ENCODE data around the gene SIM2.
"Not testable (repeated sequence)": the region's sequence is repeated elsewhere in the genome, so short reads cannot be mapped to it uniquely, and the experiment has no call there.

The SIM2 gene

DNA sequence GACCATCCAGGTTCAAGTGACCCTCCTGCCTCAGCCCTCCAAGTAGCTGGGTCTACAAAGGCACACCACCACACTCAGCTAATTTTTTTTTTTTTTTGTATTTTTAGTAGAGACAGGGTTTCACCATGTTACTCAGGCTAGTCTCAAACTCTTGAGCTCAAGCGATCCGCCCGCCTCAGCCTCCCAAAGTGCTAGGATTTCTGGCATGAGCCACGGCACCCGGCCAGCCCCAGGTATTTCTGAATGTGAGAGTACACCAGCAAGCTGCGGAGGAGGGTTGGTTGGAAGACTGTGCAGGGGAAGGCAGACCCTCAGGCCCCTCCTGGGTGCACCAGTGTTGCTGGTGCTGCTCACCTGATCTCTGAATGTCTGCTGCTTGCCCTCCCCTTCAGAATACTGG lies 33.1 kb upstream of the SIM2 start:
- Histone ChIP-seq H3K27ac (ENCODE audit: low read length) (no peak overlapping the region), H3K9ac (ENCODE audit: low read length in 2 of 2) (no peak overlapping the region), H3K4me1 (ENCODE audit: control insufficient read depth, insufficient read depth, low read length) (no peaks in the 10 kb centered on the region), H3K27me3 (ENCODE audit: control insufficient read depth in 1 of 2, insufficient read depth in 2 of 2, low read length in 2 of 2) (peaks cover 25 to 26% of the 10 kb centered on the region in 2 donors), H3K36me3 (ENCODE audit: control insufficient read depth in 2 of 2, insufficient read depth in 2 of 2, low read length in 2 of 2) (no peaks in the 10 kb centered on the region), H3K9me3 (ENCODE audit: control insufficient read depth in 2 of 2, low read length in 2 of 2) (no peaks in the 10 kb centered on the region), H3K4me3 (ENCODE audit: low read length in 2 of 2) (no peak overlapping the region)

DNA sequence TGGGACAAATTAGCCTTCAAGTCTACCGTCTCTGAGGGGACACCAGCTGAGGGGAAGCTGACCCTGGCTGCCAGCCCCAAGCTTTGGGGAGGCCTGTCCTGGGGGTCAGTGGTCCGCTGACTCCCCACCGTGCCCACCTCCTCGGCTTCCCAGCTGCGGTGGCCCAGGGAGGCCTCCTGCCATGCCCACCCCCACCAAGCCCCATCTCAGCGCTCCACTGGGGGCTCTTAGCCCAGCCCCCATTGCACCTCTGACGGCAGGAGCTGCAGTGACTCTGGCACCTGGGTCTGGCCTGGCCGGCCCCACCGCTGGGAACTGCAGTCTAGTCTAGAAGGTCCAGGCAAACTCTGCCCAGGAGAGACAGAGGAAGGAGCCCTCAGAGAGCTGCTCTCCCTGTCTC lies 30.2 kb upstream of the SIM2 start:
- Histone ChIP-seq H3K9ac (ENCODE audit: low read length in 2 of 2) (no peak overlapping the region), H3K27me3 (ENCODE audit: control insufficient read depth in 1 of 2, insufficient read depth in 2 of 2, low read length in 2 of 2) (peaks cover 15 to 20% of the 10 kb centered on the region in 2 donors), H3K4me1 (ENCODE audit: control insufficient read depth, insufficient read depth, low read length) (no peaks in the 10 kb centered on the region), H3K4me3 (ENCODE audit: low read length in 2 of 2) (no peak overlapping the region), H3K36me3 (ENCODE audit: control insufficient read depth in 2 of 2, insufficient read depth in 2 of 2, low read length in 2 of 2) (no peaks in the 10 kb centered on the region), H3K27ac (ENCODE audit: low read length) (no peak overlapping the region), H3K9me3 (ENCODE audit: control insufficient read depth in 2 of 2, low read length in 2 of 2) (no peaks in the 10 kb centered on the region)

DNA sequence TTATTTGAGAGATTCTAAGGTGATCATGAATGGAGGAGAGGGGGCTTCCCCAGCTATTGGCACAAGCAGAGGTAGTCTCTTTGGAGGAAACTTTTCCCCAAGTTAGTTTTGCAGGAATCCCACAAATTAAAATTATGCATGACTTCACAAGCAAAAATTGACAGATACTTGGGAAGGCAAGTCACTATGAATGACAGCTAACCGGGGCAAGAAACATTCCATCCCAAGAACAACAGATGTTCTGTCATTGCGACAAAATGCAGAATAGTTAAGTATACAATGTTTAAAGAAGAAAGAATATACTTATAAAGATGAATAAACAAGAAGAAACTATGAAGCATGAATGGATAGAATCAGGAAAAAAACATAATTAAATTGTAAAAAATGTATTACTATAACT lies 27.1 kb upstream of the SIM2 start:
- no peak overlapping the region for H3K9ac ChIP-seq (ENCODE audit: low read length in 2 of 2)
- H3K9me3 ChIP-seq (ENCODE audit: control insufficient read depth in 2 of 2, low read length in 2 of 2) = no peaks in the 10 kb centered on the region
- H3K4me1 ChIP-seq (ENCODE audit: control insufficient read depth, insufficient read depth, low read length) = no peaks in the 10 kb centered on the region
- no peak overlapping the region for H3K27ac ChIP-seq (ENCODE audit: low read length)
- H3K27me3 ChIP-seq (ENCODE audit: control insufficient read depth in 1 of 2, insufficient read depth in 2 of 2, low read length in 2 of 2) = peaks cover 7 to 18% of the 10 kb centered on the region in 2 donors
- no peak overlapping the region for H3K4me3 ChIP-seq (ENCODE audit: low read length in 2 of 2)
- no peaks in the 10 kb centered on the region for H3K36me3 ChIP-seq (ENCODE audit: control insufficient read depth in 2 of 2, insufficient read depth in 2 of 2, low read length in 2 of 2)

DNA sequence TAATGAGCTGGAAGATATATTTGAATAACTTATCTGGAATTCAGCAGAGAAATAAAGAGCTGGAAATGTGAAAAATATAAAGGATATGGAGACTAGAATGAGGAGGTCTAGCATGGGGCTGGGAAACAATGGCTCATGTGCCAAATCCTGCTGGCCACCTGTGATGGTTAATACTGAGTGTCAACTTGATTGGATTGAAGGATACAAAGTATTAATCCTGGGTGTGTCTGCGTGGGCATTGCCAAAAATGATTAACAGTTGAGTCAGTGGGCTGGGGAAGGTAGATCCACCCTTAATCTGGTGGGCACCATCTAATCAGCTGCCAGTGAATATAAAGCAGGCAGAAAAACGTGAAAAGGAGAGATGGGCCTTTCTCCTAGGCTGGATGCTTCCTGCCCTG lies 26.6 kb upstream of the SIM2 start:
- peaks cover 7 to 18% of the 10 kb centered on the region in 2 donors for H3K27me3 ChIP-seq (ENCODE audit: control insufficient read depth in 1 of 2, insufficient read depth in 2 of 2, low read length in 2 of 2)
- H3K9ac ChIP-seq (ENCODE audit: low read length in 2 of 2); H3K27ac ChIP-seq (ENCODE audit: low read length); H3K9me3 ChIP-seq (ENCODE audit: control insufficient read depth in 2 of 2, low read length in 2 of 2); H3K4me1 ChIP-seq (ENCODE audit: control insufficient read depth, insufficient read depth, low read length); H3K4me3 ChIP-seq (ENCODE audit: low read length in 2 of 2); H3K36me3 ChIP-seq (ENCODE audit: control insufficient read depth in 2 of 2, insufficient read depth in 2 of 2, low read length in 2 of 2): not testable (repeated sequence)

DNA sequence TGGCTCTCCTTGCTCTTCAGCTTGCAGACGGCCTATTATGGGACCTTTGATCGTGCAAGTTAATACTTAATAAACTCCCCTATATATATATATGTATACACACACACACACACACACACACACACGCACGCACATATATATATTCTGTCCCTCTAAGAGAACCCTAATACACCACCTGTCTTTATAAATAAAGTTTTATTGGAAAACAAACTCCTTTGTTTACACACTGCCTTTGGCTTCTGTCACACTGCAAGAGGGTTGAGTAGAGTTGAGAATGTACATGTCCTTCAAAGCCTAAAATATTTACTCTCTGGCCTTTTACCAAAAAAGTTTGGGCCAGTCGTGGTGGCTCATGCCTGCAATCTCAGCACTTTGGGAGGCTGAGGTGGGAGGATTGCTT lies 26.2 kb upstream of the SIM2 start:
- Histone ChIP-seq H3K4me3 (ENCODE audit: low read length in 2 of 2) (no peak overlapping the region), H3K27ac (ENCODE audit: low read length) (no peak overlapping the region), H3K9ac (ENCODE audit: low read length in 2 of 2) (no peak overlapping the region), H3K27me3 (ENCODE audit: control insufficient read depth in 1 of 2, insufficient read depth in 2 of 2, low read length in 2 of 2) (peaks cover 4 to 13% of the 10 kb centered on the region in 2 donors), H3K36me3 (ENCODE audit: control insufficient read depth in 2 of 2, insufficient read depth in 2 of 2, low read length in 2 of 2) (no peaks in the 10 kb centered on the region), H3K9me3 (ENCODE audit: control insufficient read depth in 2 of 2, low read length in 2 of 2) (no peaks in the 10 kb centered on the region), H3K4me1 (ENCODE audit: control insufficient read depth, insufficient read depth, low read length) (no peaks in the 10 kb centered on the region)

DNA sequence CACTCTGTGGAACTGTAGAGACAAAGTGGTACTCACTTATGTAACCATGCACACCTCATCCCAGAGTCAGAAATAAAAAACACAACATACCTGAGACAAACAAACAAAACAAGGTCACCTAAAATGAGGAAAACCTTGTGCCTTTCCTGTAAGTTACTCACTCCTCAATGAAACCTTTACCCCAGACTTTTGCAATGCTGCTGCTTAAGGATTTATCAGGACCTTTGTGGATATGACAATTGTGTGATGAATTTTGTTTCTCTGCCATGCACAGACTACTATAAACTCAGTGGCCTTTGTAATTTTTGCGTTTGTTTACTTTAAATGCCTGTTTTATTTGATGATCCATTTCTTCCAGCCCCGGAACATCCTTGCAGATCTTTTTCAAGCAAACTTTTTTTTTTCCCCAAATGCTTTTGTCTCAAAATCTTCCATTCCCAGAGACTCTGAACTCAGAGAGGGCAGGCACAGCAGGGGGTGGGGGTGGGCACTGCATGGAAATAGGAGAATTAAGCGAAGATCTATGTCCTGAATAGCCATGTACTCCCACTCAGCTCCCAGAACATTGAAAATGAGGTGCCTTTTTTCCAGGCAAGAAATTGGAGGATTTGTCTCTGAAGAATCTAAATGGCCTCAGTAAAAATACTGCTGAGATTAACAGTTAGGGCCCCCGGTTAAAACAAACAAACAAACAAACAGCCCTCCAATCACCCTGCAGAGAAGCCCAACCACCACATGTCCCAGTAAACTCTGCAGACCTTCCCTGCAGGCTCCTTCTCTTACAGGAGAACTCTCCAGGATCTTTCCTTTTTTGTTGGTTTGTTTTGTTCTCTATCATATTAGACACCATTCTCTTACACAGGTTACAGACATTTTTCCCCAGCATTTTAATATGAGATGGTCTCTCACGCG lies 22.6 kb upstream of the SIM2 start:
- peaks cover 0 to 2% of the 10 kb centered on the region in 2 donors for H3K27me3 ChIP-seq (ENCODE audit: control insufficient read depth in 1 of 2, insufficient read depth in 2 of 2, low read length in 2 of 2)

DNA sequence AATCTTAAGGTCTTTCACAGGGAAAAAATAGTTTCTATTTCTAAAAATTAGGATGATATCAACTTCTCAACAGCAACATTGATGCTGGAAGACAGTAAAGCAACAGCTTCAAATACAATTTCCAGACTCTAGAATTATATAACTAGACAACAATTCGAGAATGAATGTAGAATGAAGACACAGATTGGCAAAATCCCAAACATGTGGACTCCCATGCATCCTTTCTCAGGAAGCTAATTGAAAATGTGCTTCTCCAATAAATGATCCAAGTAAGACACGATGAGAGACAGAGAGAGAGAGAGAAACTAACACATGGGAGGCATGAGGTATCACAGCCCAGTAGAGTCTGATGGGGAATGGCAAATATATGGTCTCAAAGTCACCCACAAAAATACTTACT lies 21.5 kb upstream of the SIM2 start:
- Histone ChIP-seq H3K9ac (ENCODE audit: low read length in 2 of 2) (no peak overlapping the region), H3K36me3 (ENCODE audit: control insufficient read depth in 2 of 2, insufficient read depth in 2 of 2, low read length in 2 of 2) (no peaks in the 10 kb centered on the region), H3K4me3 (ENCODE audit: low read length in 2 of 2) (no peak overlapping the region), H3K27ac (ENCODE audit: low read length) (no peak overlapping the region), H3K27me3 (ENCODE audit: control insufficient read depth in 1 of 2, insufficient read depth in 2 of 2, low read length in 2 of 2) (peaks cover under 1 to 2% of the 10 kb centered on the region in 2 donors), H3K9me3 (ENCODE audit: control insufficient read depth in 2 of 2, low read length in 2 of 2) (peaks cover 12 to 21% of the 10 kb centered on the region in 2 donors), H3K4me1 (ENCODE audit: control insufficient read depth, insufficient read depth, low read length) (no peaks in the 10 kb centered on the region)

More for the DNA sequence above, 22.6 kb upstream of the SIM2 start:
- Histone ChIP-seq H3K9ac (ENCODE audit: low read length in 2 of 2) (no peak overlapping the region), H3K36me3 (ENCODE audit: control insufficient read depth in 2 of 2, insufficient read depth in 2 of 2, low read length in 2 of 2) (no peaks in the 10 kb centered on the region), H3K4me3 (ENCODE audit: low read length in 2 of 2) (no peak overlapping the region), H3K9me3 (ENCODE audit: control insufficient read depth in 2 of 2, low read length in 2 of 2) (peaks cover 12 to 15% of the 10 kb centered on the region in 2 donors), H3K4me1 (ENCODE audit: control insufficient read depth, insufficient read depth, low read length) (no peaks in the 10 kb centered on the region), H3K27ac (ENCODE audit: low read length) (no peak overlapping the region)

DNA sequence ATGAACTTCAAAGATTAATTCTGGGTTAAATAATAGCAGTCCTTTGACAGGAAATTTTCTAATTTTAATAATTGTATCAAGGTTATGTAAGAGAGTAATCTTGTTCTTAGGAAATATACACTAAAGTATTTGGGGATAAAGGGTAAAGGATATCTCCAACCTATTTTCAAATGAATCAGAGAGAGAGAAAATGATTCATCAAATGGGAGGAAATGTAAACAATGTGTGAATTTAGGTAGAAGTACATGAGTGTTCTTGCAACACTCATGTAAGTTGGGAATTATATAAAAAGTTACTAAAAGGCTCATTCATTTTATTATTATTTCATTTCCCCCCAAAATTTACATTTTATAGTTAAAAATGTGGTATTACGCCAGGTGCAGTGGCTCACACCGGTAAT lies 20.4 kb upstream of the SIM2 start:
- Histone ChIP-seq H3K4me3 (ENCODE audit: low read length in 2 of 2) (no peak overlapping the region), H3K27ac (ENCODE audit: low read length) (no peak overlapping the region), H3K27me3 (ENCODE audit: control insufficient read depth in 1 of 2, insufficient read depth in 2 of 2, low read length in 2 of 2) (peaks cover 2 to 7% of the 10 kb centered on the region in 2 donors), H3K9me3 (ENCODE audit: control insufficient read depth in 2 of 2, low read length in 2 of 2) (peaks cover 12 to 21% of the 10 kb centered on the region in 2 donors), H3K4me1 (ENCODE audit: control insufficient read depth, insufficient read depth, low read length) (no peaks in the 10 kb centered on the region), H3K36me3 (ENCODE audit: control insufficient read depth in 2 of 2, insufficient read depth in 2 of 2, low read length in 2 of 2) (no peaks in the 10 kb centered on the region), H3K9ac (ENCODE audit: low read length in 2 of 2) (no peak overlapping the region)

DNA sequence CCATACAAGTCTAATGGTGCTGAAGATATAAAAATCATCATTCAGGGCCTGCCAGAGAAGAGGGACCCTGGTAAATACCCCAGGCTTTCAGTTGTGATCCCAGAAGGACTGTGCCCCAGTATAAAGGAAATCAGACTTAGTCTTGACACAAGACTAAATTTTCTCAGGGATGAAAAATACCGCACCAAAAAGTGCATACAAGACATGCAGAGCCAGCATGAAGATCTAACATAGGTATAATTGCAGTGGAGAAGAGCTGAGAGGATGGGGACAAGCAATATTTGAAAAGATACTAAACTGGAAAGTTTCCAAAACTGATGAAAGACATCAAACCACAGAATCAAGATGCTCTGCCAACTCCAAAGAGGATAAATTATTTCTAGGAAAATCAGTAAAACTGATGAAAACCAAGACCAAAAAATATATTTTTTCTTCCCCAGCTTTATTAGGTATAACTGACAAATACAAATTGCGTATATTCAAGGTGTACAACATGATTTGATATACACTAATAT lies 17.7 kb upstream of the SIM2 start:
- Histone ChIP-seq H3K9me3 (ENCODE audit: control insufficient read depth in 2 of 2, low read length in 2 of 2) (peaks cover 12 to 21% of the 10 kb centered on the region in 2 donors), H3K36me3 (ENCODE audit: control insufficient read depth in 2 of 2, insufficient read depth in 2 of 2, low read length in 2 of 2) (no peaks in the 10 kb centered on the region), H3K9ac (ENCODE audit: low read length in 2 of 2) (no peak overlapping the region), H3K27ac (ENCODE audit: low read length) (no peak overlapping the region), H3K27me3 (ENCODE audit: control insufficient read depth in 1 of 2, insufficient read depth in 2 of 2, low read length in 2 of 2) (peaks cover 7 to 12% of the 10 kb centered on the region in 2 donors), H3K4me1 (ENCODE audit: control insufficient read depth, insufficient read depth, low read length) (no peaks in the 10 kb centered on the region), H3K4me3 (ENCODE audit: low read length in 2 of 2) (no peak overlapping the region)

DNA sequence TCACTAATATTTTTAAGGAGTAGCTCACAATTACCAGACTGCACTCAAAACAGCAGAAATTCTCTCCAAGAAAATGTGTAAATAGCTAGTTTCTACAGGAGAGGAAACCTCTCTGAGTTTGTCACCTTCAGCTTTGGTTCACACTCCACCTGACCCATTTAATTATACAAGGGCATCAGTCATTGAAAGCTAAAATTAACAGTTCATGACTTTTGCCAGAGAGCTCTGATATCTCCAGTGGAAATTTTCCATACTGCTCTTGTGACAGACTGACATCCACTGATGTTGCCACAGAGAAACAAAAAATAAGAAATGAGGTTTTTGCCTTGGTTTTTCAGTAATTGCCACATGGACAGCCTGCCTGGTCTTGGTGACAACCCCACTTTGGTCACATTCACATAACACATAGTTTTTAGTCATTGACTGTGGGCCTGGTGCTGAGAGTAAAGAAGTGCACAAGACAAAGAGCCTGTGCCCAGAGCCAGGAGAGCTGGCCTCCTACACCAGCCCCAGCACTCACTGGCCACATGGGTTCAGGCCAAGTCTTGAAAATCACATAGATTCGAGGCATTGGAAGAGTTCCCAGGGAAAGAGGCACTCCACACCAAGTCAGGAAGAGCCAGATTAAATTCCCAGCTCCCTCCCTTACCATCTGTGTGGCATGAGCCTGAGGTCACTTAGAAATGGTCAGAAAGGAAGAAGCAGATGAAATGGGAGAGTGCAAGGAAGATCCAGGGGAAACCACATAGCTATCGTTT lies 13.8 kb upstream of the SIM2 start:
- Histone ChIP-seq H3K27ac (ENCODE audit: low read length) (no peak overlapping the region), H3K27me3 (ENCODE audit: control insufficient read depth in 1 of 2, insufficient read depth in 2 of 2, low read length in 2 of 2) (peaks cover 18 to 23% of the 10 kb centered on the region in 2 donors), H3K4me1 (ENCODE audit: control insufficient read depth, insufficient read depth, low read length) (no peaks in the 10 kb centered on the region)

More for the DNA sequence above, 13.8 kb upstream of the SIM2 start:
- Histone ChIP-seq H3K36me3 (ENCODE audit: control insufficient read depth in 2 of 2, insufficient read depth in 2 of 2, low read length in 2 of 2) (no peaks in the 10 kb centered on the region), H3K4me3 (ENCODE audit: low read length in 2 of 2) (no peak overlapping the region), H3K9me3 (ENCODE audit: control insufficient read depth in 2 of 2, low read length in 2 of 2) (peaks cover 17 to 18% of the 10 kb centered on the region in 2 donors), H3K9ac (ENCODE audit: low read length in 2 of 2) (no peak overlapping the region)
